GM23338 (cell line): ENCODE measurements around the gene MACF1. TPM values are rescaled to one million over a fixed set of nuclear protein-coding genes. Genes with fewer than 3 reads are reported as not detected.

Experiments
- ATAC-seq: fragments of 200-7000 bp; cut with Tn5 transposase; 3 replicates; pipeline ENCODE4 v1.9.1; 2020
- DNase-seq: peaks from one replicate; pipeline ENCODE4 v3.0.0-alpha.2; 2015; ENCODE audit warnings: low spot score
- H2AFZ ChIP-seq: fragments of 200-600 bp; sonication (generic); 2 replicates; pipeline ENCODE4 v1.8.0; 2016; ENCODE audit warnings: antibody characterized with exemption, mild to moderate bottlenecking, moderate library complexity
- H3F3A ChIP-seq: fragments of 200-600 bp; sonication (generic); replicated peaks from 2 replicates; pipeline ENCODE4 v1.8.0; 2017; ENCODE audit warnings: antibody characterized with exemption, mixed run types, low read depth
- H3K27ac ChIP-seq: fragments of 200-600 bp; sonication (generic); 2 replicates; pipeline ENCODE4 v1.6.1; 2016; ENCODE audit warnings: low read depth
- H3K27me3 ChIP-seq: fragments of 200-600 bp; sonication (generic); 2 replicates; pipeline ENCODE4 v1.8.0; 2016; ENCODE audit warnings: mild to moderate bottlenecking, mixed run types, moderate library complexity; ENCODE audit not compliant: insufficient read depth
- H3K36me3 ChIP-seq: fragments of 200-600 bp; sonication (generic); 2 replicates; pipeline ENCODE4 v1.8.0; 2016; ENCODE audit warnings: mild to moderate bottlenecking; ENCODE audit not compliant: insufficient read depth
- H3K4me1 ChIP-seq: fragments of 200-600 bp; sonication (generic); 2 replicates; pipeline ENCODE4 v1.8.0; 2016; ENCODE audit warnings: mild to moderate bottlenecking, moderate library complexity; ENCODE audit not compliant: insufficient read depth
- H3K4me2 ChIP-seq: fragments of 200-600 bp; sonication (generic); 2 replicates; pipeline ENCODE4 v1.7.1; 2017; ENCODE audit warnings: mixed run types
- H3K4me3 ChIP-seq: fragments of 200-600 bp; sonication (generic); 2 replicates; pipeline ENCODE4 v1.6.1; 2016; ENCODE audit warnings: mixed run types
- H3K79me2 ChIP-seq: fragments of 200-600 bp; sonication (generic); replicated peaks from 2 replicates; pipeline ENCODE4 v1.8.0; 2017; ENCODE audit warnings: mild to moderate bottlenecking; ENCODE audit not compliant: insufficient read depth
- H3K9me2 ChIP-seq: fragments of 200-600 bp; sonication (generic); 2 replicates; pipeline ENCODE4 v1.8.0; 2017; ENCODE audit not compliant: insufficient read depth
- H4K20me1 ChIP-seq: fragments of 200-600 bp; sonication (generic); replicated peaks from 2 replicates; pipeline ENCODE4 v1.8.0; 2017; ENCODE audit warnings: mild to moderate bottlenecking; ENCODE audit not compliant: insufficient read depth
- H3K27ac Mint-ChIP-seq: 2 replicates; pipeline ENCODE4 v1.8.0; 2020; ENCODE audit warnings: inconsistent platforms, mild to moderate bottlenecking, moderate library complexity, mixed read lengths
- H3K27me3 Mint-ChIP-seq: 3 replicates; pipeline ENCODE4 v1.8.0; 2022; ENCODE audit warnings: low read depth, mild to moderate bottlenecking, moderate library complexity, mixed read lengths, inconsistent platforms; ENCODE audit not compliant: insufficient read depth, poor library complexity
- H3K36me3 Mint-ChIP-seq: 3 replicates; pipeline ENCODE4 v1.8.0; 2021; ENCODE audit warnings: low read depth, mild to moderate bottlenecking, inconsistent platforms, moderate library complexity, mixed read lengths
- H3K4me1 Mint-ChIP-seq: 3 replicates; pipeline ENCODE4 v1.8.0; 2020; ENCODE audit warnings: mild to moderate bottlenecking, inconsistent platforms, mixed read lengths
- H3K4me3 Mint-ChIP-seq: 3 replicates; pipeline ENCODE4 v1.8.0; 2021; ENCODE audit warnings: moderate library complexity, mild to moderate bottlenecking, inconsistent platforms, mixed read lengths
- H3K9me3 Mint-ChIP-seq: 3 replicates; pipeline ENCODE4 v1.8.0; 2020; ENCODE audit warnings: moderate library complexity, mild to moderate bottlenecking, inconsistent platforms, mixed read lengths
- CREB1 ChIP-seq: fragments of 250-450 bp; sonication (Bioruptor Pico); IDR thresholded peaks from 2 replicates; pipeline ENCODE4 v1.5.0; 2020; ENCODE audit warnings: low read depth, mild to moderate bottlenecking, moderate library complexity
- NANOG ChIP-seq: IDR thresholded peaks from 2 replicates; pipeline ENCODE4 v1.6.1; 2016; ENCODE audit warnings: antibody characterized with exemption, borderline replicate concordance
- REST ChIP-seq: IDR thresholded peaks from one replicate; pipeline ENCODE4 v1.6.1; 2018; ENCODE audit warnings: antibody characterized with exemption; ENCODE audit not compliant: unreplicated experiment
- ZNF462 ChIP-seq: fragments of 250-450 bp; sonication (Bioruptor Pico); IDR thresholded peaks from 2 replicates; pipeline ENCODE4 v1.5.0; 2020; ENCODE audit warnings: mild to moderate bottlenecking, moderate library complexity
- polyA plus RNA-seq: library from polyadenylated mRNA; unstranded; fragments of >200 nt; fragmentation: Nextera tagmentation; extraction: Ambion mirVana; gene quantifications from 2 replicates; pipeline ENCODE4 v1.2.1, GENCODE V29; 2016
- total RNA-seq: library from RNA; depleted of rRNA; stranded (reverse); fragments of >200 nt; shearing (Covaris generic); gene quantifications from 2 replicates; pipeline ENCODE4 v1.2.3, GENCODE V29; 2014

The MACF1 gene
- total and polyA plus RNA-seq, 2 experiments from 2014 or later = 104 to 399 TPM

- H3K4me1 ChIP-seq = peaks cover 75% of the 10 kb centered on the region
- H3K4me1 Mint-ChIP-seq = peaks cover 68% of the 10 kb centered on the region
These were observed 46.0 kb upstream of the MACF1 start for GRCh38 chr1:39158327-39159086.

GRCh38 chr1:39159224-39160036 is 45.1 kb upstream of the MACF1 start:
- Mint-ChIP-seq H3K27ac (peak overlapping the region; percentile 90), H3K9me3 (no peaks in the 10 kb centered on the region), H3K4me1 (peaks cover 68% of the 10 kb centered on the region), H3K27me3 (peaks cover 2% of the 10 kb centered on the region), H3K4me3 (peak overlapping the region; percentile 54), H3K36me3 (peaks cover 8% of the 10 kb centered on the region)
- Histone ChIP-seq H3F3A (peaks cover 11% of the 10 kb centered on the region), H3K27ac (peak overlapping the region; percentile 97), H4K20me1 (0 out of 2 replicates have a peak, but pooled peaks cover 4% of the 10 kb centered on the region), H3K9me2 (no peaks in the 10 kb centered on the region), H3K4me1 (peaks cover 75% of the 10 kb centered on the region), H2AFZ (no peak overlapping the region), H3K4me3 (peak overlapping the region; percentile 52), H3K4me2 (peak overlapping the region; percentile 73), H3K79me2 (peaks cover 94% of the 10 kb centered on the region), H3K36me3 (no peaks in the 10 kb centered on the region), H3K27me3 (no peaks in the 10 kb centered on the region)
- ATAC-seq (peak; percentile 78), DNase-seq (peak; percentile 77)
- TF ChIP-seq ZNF462 (CRISPR knock-in tag) (0 out of 2 replicates have a peak, but pooled peaks have one; percentile 9), NANOG (peak; percentile 88), CREB1 (no peak)

More at GRCh38 chr1:39158327-39159086, 46.0 kb upstream of the MACF1 start:
- peaks cover 8% of the 10 kb centered on the region for H3K36me3 Mint-ChIP-seq
- H3K4me3 Mint-ChIP-seq = peak overlapping the region; percentile 54
- H2AFZ ChIP-seq = no peak overlapping the region
- no peaks in the 10 kb centered on the region for H3K27me3 ChIP-seq
- H3K4me3 ChIP-seq = peak overlapping the region; percentile 52
- 0 out of 2 replicates have a peak, but pooled peaks cover 2% of the 10 kb centered on the region for H4K20me1 ChIP-seq
- peak overlapping the region; percentile 73 for H3K4me2 ChIP-seq
- H3K9me2 ChIP-seq = no peaks in the 10 kb centered on the region
- peak overlapping the region; percentile 90 for H3K27ac Mint-ChIP-seq
- TF ChIP-seq REST (no peak), CREB1 (peak; percentile 90)
- peaks cover 11% of the 10 kb centered on the region for H3F3A ChIP-seq
- ATAC-seq (peak; percentile 42), DNase-seq (peak; percentile 76)
- peak overlapping the region; percentile 97 for H3K27ac ChIP-seq
- H3K9me3 Mint-ChIP-seq = no peaks in the 10 kb centered on the region
- H3K79me2 ChIP-seq = peaks cover 94% of the 10 kb centered on the region
- H3K27me3 Mint-ChIP-seq = peaks cover 2% of the 10 kb centered on the region
- no peaks in the 10 kb centered on the region for H3K36me3 ChIP-seq
